Transverse colon (tissue), 4 donors: ENCODE measurements around the gene PPL.

ENCODE experiments used
- CTCF ChIP-seq, 5 experiments: fragments of 200-600 bp in 3 of 5; fragments of 450-650 bp in 2 of 5; sonication (generic) in 3 of 5; IDR thresholded peaks; 1 replicate in 2 of 5; 2 replicates in 3 of 5; pipeline ENCODE4 v1.5.1; 2016 to 2017; ENCODE audit warnings: antibody characterized with exemption in 5 of 5, inconsistent platforms in 3 of 5, mild to moderate bottlenecking in 2 of 5, moderate library complexity in 1 of 5
- EP300 ChIP-seq: sonication (generic); formaldehyde crosslinking; IDR thresholded peaks from one replicate; pipeline ENCODE4 v1.6.1; 2017; ENCODE audit warnings: antibody characterized with exemption, low read depth
- POLR2A ChIP-seq: fragments of 450-650 bp; IDR thresholded peaks from one replicate; pipeline ENCODE4 v1.6.1; 2016; ENCODE audit warnings: antibody characterized with exemption, mild to moderate bottlenecking, moderate library complexity
- POLR2AphosphoS5 ChIP-seq, 3 donors: sonication (generic); formaldehyde crosslinking; IDR thresholded peaks; one replicate each; pipeline ENCODE4 v1.6.1; 2016; ENCODE audit warnings: antibody characterized with exemption in 3 of 3

- TF ChIP-seq CTCF (IDR thresholded peaks at IDR 0.05) (no peak), POLR2A (no peak), POLR2AphosphoS5 (IDR thresholded peaks at IDR 0.05) (no peak), EP300 (no peak)
Measured at GRCh38 chr16:4968879-4969483, 32.0 kb upstream of the PPL start.
